NCI-H748 (cell line): ENCODE measurements around the gene ACTRT2.

Experiments used
- DNase-seq: peaks from one replicate; lab custom pipeline; 2025; ENCODE audit not compliant: unreplicated experiment; lab: John Stamatoyannopoulos, UW

Gene ACTRT2

DNA sequence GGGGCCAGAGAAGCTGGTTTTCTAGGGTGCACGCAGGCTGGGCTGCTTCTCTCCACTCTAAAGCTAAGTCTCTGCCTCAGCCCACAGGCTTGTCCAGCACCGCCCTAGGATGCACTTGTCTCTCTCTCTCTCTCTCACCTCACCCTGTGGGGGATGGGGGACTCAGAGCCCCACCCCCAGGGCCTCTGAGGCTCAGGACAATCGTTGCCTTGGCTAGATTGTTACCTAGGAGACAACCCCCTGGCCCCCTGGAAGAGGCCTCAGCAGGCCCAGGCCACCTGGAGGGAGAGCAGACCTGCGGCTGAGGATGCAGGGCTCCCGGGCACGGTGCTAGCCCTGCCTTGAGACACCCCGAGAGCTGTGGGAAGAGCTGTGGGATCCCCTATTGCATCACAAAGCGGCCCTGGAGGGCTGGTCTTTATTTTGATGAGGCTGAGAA, at the start of gene ACTRT2:
ACTRT2 (plus strand) TSS at position 235 of the 439 bp plus-strand sequence. CDS start 220 bp downstream, outside the sequence.
- DNase-seq = peak; percentile 13

DNA sequence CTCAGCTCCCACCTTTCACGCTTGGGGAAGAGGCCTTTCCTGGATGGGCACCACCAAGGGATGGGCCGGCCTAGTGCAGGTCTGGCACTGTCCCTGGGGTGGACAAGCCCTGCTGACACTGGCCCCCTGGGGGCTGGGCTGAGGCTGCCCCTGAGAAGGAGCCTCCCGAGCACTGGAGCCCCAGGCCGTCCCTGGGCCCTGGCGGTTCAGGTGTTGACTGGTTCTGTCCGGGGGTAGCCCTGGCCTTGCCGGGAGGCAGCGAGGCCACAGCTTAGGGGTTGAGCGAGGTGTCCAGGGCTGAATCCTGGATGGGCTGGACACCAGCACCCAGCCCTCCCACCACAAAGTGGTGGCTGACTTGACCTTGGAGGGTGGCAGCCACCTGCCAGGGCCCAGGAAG, 49.7 kb upstream of the ACTRT2 start:
- no peak for DNase-seq

DNA sequence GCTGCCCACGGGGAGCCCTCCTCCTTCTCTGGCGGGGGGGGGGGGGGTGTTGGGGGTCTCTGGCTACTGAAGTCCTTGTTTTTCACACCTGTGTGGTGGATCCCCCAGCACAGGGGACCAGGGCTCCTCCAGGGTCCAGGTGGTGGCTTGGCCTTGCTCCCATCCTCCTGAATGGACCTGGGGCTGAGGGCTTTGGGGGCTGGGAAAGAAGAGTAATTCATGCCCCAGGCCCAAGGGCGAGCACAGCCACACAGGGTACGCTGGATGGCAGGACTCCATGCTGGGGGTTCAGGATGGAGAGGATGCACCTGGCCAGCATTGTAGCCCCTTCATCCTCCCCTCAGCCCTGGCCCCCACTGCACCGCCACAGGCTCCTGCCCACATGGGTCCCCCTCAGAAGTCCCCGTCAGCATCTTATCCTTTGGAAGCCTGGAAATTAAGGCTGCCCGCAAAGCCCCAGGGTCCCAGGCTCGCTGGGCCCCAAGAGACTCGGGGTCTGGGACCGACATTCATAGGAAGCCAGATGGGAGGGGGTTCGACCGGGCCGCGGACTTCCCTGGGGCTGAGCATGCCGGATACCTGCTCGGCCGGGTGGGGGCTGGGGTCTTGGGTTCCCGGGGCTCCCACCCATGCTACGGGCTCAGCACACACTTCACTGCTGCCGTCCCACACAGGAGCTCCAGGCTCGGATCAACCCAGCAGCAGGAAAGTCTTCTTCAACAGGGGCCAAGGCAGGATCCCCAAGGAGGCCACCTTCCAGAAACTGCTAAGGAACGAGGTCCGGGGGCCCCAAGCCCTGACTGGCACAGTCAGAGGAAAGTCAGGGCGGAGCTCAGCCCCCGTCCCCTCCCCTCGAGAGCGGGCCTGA, 49.0 kb upstream of the ACTRT2 start:
- no peak for DNase-seq

DNA sequence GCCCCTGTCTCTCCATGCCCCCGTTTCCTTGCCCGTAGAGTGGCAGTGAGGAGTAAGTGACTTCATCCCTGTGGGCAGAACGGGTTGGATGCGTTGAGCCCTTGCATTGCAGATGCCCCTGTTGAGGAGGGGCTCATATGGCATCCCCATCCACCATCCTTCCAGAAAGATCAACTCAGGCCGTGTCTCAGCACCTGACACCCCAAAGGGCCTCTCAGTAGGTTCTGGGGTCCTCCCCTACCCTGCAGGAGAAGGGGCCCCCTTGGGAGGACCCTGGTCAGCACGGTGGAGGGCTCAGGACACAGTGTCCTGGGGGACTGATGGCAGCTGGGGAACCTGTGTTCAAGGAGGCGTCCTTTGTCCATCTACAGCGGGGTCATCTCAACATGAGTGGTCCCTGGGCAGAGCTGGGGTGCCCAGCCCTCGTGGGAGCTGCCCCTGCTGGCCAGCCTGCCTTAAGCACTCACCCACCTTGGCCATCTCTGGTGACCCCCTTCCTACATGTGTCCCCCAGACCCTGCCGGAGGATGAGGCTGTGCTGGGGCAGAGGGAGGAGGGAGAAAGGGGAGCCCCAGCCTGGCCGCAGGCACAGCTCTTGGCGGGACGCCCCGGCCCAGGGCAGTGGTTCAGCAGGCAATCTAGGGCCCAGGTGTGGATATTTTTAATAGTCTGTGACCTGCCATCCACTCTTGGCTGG, 48.2 kb upstream of the ACTRT2 start:
- DNase-seq = no peak

DNA sequence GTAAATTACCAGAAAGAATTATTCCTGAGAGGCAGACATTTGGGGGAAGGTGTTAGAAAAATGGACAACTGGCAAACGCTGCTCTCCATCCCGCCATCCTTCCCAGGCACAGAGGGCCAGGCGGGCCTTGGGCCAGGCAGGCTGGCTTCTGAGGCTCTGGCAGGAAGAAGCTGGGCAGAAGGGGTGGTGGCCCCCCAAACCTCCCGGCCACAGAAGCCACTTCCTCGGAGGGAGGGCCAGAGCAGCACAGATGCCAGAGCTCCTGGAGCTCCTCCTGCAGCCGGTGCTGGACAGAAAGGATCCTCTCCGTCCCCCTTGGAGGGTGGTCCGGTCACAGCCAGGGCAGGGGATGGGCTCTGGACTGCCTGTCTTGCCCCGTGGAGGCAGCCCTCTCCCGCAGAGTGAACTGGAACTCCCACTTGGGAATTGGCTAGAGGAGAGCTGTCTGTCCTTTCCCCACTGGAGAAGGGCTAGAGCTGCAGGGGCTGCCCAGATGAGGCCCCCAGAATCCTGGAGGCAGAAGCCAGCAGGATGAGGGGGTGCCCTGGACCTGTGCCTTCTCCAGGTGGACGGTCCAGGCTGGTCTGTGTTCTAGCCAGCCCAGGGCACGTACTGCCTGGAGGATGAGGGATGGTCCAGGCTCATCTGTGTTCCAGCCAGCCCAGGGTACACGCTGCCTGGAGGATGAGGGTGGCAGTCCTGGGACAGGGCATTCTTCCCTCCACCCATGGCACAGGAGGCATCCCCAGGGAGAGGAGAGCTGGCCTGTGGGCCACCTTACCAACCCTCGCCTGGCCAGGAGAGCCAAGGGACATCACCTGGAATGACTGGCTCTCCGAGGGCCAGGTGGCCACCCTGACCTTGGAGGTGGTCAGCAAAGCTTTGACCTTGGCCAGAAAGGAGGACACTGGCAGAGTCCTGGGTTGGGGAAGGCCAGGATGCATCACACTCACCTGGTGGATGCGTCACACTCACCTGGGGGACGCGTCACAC, 47.4 kb upstream of the ACTRT2 start:
- DNase-seq = no peak

DNA sequence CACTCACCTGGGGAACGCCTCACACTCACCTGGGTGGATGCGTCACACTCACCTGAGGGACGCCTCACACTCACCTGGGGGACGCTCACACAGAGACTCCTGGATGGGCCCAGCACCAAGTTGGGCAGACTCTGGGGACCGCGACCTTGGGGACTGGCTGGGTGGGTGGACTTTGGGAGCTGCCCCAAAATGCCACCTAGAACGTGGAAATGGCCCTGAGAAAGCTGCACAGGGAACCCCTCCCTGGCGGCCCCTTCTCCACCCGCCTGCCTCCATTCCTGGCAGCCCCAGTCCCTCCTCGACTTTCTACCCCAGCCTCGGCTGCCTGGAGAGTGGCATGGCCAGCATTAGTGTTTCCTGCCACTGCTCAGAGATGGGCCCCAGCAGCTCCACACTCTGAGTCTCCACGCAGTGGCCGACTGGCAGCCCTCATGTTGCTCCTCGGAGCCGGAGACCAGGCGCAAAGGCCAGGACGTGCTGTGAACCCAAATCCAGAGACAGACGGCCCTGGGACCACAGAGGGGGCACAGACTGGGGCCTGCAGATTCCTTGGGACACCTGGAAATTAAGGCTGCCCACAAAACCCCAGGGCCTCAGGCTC, 46.5 kb upstream of the ACTRT2 start:
- no peak for DNase-seq

DNA sequence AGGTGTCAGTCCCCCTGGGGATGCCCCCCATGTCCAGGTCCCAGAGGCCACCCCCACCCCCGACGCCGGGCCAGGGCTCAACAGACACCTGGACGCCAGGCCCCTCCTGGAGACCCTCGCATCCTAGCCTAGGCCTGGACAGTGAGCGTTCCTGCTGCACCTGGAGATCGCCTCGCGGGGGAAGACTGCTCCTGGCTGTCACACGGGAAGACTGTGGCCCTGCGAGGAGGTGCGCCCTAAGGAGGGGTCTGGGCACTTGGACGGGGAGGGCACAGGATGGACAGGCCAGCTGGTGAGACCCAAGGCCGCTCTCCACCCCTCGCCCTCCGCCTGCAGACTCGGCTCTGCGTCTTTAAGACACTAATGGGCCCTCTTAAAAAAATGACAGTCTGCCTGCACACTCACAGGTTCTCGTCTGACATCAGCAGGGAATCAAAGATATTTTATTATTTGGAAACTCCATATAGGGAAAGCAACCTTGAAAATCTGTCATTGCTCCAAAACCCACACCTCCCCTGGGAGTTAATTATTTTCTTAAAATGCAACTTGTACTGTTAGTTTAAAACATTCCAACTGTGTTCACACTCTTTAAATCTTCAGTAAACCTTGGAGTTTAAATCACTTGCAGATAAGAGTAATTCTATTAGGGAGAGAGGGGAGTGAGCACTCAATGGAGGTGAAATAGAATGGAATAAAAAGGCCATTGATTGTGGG, 45.6 kb upstream of the ACTRT2 start:
- DNase-seq = no peak

DNA sequence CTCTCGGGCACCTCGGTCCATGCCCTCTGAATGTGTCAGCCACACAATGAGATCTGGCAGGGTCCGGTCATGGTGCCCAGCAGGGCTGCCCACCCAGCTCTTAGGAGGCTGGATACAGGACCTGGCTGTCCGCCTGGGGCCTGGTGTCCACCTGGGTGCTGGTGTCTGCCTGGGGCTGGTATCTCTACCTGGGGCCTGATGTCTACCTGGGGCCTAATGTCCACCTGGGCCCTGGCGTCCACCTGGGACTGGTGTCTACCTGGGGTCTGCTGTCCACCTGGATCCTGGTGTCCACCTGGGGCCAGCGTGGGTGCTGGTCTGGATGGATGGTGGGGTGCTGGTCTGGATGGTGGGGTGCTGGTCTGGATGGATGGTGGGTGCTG, 45.1 kb upstream of the ACTRT2 start:
- DNase-seq = no peak

DNA sequence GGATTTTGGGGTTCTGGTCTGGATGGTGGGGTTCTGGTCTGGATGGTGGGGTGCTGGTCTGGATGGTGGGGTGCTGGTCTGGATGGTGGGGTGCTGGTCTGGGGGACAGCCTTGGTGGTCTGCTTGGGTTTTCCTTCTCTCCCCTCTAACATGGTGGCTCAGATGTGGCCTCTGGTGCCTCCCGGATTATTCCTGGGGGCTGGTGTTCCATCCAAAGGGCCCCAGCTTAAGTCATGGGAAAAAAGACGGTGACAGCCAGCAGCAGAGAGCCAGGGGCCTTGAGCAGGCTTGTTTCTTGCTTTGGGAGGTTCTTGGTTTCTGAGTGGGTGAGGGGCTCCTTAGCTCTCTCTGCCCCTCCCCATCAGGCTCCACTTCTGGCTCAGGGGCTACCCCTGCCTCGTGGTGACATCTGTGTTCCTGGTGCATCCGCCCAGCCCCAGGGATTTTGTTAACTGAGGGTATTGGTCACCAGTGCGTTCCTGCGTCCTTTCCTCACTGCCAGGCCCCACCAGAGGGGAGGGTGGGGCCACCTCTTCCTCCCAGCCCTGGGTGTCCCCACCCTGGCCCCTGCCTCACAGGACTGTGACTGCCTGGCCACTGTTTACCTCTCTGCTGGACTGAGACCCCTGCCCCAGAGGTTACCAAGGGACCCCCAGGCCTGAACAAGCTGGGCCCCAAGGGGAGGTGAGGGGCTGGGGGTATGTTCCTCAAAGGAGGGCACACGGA, 43.2 kb upstream of the ACTRT2 start:
- DNase-seq = no peak

DNA sequence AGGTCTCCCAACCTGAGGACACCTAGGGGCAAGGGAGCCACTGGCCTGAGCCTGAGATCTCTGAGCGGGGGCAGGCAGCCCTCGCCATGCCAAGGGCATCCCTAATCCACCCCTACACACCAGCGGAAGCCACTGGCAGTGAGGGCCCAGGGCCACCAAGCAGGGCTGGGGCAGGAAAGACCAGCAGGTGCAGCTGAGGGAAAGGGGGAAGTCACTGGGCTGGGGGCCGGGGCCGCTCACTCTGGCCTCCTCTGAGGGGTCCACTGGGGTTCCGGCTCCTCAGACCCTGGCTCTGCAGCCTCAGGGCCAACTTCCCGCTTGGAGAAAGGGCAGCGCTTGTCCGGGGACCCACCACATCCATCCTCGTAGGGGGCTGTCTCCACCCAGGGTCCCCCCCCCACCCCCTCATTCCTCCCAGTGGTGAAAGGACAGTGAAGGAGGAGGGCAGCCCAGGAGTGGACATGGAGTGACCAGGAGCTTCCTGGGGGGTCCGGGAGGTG, 42.5 kb upstream of the ACTRT2 start:
- DNase-seq = no peak

DNA sequence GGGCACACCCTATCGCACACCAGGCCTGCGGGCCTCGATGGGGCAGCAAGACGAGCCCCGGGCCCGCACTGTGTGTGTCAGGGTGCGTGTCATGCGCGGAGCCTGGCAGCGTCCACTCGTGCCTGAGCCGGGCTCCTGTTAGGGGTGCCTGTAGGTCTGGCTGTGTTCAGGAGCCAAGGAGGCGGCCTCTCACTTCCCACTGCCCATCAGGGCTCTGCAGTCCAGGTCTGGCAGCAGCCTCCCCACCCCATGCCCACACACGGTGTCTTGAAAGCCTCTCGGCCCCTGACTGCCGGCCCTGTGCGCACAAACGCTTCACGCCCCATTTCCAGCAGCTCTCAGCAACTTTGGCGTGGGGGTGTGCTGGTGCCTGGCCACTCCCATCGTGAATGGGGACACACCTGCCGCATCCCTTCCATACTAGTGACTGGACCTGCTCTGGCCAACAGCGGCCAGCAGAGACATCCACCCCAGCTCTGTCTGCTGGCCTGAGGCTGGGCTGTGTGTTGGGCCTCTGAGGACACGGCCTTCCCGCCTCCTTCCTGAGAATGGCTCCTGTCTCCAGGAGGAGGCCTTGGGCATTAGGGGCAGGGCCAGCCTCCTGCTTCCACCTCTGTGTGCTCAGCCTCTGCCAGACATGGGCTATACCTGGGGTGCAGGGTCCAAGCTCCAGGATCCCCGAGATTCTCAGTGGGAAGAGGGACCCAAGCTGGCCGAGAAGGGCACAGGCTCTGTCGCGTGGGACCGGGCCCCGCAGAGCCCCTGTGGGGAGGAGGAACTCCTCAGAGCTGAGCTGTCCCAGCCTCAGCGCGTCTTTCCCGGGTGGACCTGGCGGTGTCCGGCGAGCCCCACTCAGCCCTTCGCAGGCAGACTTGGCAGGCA, 41.8 kb upstream of the ACTRT2 start:
- no peak for DNase-seq

DNA sequence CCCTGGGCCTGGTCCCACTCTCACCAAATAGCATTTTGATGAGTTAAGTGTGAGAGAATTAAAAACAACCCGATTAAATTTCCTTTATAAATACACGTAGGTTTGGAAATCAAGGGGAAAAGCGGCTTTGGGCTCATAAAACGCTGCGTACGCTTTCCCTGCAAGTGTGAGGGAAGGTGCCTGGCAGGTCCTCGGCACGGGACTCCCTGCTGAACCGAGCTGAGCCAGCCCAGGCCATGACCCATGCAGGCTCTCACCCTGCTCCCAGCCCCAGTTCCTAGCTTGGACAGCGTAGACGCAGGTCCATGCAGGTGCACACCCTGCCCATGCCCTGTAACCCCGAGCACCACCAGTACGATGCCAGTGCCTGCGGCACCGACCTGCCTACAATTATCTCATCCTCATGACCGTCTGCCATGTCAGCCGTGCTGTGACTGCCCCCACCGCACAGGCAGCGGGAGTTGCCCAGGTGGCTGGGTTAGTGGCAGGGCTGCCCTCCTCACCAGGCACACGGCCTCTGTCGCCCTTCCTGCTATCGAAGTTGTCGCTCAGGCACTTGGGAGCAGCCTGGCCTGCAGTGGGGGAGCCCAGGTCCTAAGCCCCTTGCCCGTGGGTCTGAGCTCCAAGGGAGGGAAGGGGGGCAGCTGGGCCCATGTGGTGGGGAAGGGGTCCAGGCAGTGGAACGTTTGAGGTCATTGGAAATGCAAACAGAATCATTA, 41.0 kb upstream of the ACTRT2 start:
- no peak for DNase-seq

DNA sequence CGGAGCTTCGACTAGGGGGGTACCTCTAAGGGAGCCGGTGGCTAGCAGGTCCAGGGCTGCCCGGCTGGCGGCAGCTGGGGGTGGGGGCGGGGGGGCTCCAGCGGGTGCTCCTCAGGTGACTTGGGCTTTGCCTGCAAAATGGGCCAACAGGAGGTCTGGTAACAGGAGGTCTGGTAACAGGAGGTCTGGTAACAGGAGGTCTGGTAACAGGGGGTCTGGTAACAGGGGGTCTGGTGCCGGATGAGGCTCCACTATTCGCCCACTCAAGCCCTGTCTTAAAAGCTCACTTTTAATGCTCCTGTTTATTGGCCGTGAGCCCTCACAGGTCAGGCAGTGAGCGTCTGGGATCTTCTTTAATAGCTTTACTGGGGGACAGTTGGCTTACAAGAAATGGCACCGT, 40.4 kb upstream of the ACTRT2 start:
- no peak for DNase-seq

DNA sequence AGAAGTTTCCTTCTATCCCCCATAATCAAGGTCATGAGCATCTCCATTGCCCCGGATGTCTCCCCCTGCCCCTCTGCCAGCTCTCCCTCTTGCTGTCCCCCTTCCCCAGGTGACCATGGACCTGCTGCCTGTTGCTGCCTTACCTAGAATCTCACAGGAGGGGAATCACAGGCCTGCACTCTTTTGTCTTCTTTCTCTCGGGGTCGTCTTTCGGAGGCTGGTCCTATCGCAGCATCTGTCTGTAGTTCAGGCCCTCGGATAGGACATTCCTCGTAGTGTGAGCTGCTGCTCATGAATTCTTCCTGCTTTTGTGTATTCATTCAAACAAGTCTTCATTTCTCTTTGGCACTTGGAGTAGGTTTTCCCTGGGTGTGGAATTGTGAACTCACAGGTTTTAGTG, 39.9 kb upstream of the ACTRT2 start:
- no peak for DNase-seq

DNA sequence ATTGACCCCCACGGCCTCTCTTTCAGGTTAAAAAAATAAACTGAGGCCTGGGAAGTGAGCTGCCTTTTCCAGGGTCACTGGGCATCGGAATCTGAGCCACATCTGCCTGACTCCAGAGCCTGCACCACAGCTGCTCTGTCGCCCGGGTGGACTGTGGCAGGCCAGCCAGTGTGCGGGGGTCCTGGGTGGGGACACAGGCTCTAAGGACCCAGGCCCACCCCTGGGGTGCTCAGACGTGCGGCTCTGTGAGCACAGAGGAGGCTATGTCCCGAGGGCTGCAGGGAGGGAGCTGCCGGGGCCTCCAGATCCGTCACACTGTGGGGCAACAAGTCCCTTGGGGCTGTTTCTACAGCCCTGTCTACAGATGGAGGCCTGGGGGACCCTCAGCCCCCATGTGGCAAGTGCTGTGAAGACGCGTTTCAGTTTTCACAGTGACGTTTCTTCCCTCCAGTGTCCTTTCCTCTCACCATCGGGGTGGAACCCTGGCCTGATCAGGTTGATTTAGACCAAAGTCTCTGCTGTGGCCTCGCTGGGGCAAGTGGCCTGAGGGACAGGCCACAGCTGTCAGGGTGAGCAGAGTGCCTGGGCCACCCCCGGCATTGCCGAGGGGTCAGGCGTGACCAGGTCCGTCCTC, 39.2 kb upstream of the ACTRT2 start:
- DNase-seq = no peak

DNA sequence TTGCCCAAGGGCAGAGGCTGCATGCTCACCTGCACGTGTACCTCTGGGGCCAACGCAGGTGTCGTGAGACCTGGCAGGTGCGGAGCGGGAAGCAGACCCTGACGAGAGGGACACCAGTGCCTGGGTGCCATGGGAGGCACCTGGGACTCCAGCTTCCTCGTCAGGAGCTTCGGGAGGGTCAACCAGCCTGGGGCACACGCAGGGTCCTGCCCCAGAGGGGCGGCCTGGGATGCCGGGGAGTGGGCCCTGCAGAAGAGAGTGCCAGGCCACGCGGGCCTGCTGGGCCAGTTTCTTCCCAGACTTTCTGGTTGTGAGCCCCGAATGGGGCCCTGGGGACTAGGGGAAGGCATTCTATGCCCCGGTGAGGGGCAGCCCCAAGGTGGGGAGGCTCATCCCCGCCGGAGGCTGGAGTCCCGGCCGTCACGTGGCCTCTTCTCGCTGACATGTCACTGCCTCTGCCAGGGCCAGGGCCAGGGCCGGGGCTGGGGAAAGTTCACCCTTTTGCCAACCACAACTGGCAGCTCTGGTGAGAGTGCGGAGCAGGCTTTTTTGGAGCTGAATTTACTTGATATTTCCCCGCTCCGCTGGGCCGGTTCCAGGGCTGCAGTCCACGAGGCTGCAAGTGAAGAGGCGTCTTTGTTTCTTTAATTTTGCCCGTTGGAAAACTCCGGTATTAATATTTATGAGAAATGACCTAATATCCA, 38.5 kb upstream of the ACTRT2 start:
- no peak for DNase-seq

DNA sequence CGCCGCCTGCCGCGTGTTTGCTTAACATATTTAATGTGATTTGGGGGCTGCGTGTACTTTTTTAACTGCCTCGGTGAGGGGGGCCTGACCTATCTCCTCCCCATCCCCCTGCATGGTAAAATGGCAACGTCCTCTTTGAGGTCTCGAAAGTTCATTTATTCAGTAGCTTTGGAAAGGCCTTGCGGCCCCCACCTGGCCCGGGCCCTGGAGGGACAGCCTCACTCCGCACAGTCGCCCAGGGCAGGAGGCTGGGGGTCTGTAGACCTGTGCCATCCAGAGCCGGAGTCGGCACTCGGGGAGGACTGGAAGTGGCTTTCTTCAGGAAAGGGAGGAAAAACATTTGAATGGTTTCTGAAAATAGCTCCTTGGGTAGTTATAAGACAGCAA, 38.0 kb upstream of the ACTRT2 start:
- DNase-seq = no peak
